Nucleus accumbens (tissue), 56 donors: ENCODE data around the gene DHRS4.

Source experiments
- DNase-seq, 56 donors: peaks; one replicate each; lab custom pipeline; 2025; lab: John Stamatoyannopoulos, UW

The DHRS4 gene

GRCh38 chr14:23953464-23954278 lies at the start of gene DHRS4:
DHRS4 (plus strand) TSS chr14:23953770; CDS start chr14:23953789, 19 bp downstream.
- peak in 54 of 56 donors; percentile 56 to 92 (median 81) for DNase-seq

GRCh38 chr14:23910101-23910875 lies 43.3 kb upstream of the DHRS4 start:
- DNase-seq, result peak in 8 of 56 donors; percentile 1 to 35 (median 8)

- no peak for DNase-seq
These were observed 42.7 kb upstream of the DHRS4 start for GRCh38 chr14:23910876-23911210.

- DNase-seq, result no peak
These were observed 38.0 kb upstream of the DHRS4 start for GRCh38 chr14:23915559-23915958.

GRCh38 chr14:23916004-23916403 lies 37.6 kb upstream of the DHRS4 start:
- no peak for DNase-seq

GRCh38 chr14:23916446-23916845 lies 37.1 kb upstream of the DHRS4 start:
- DNase-seq, result no peak

- no peak for DNase-seq
These were observed 31.0 kb upstream of the DHRS4 start for GRCh38 chr14:23922545-23922944.

- DNase-seq, result no peak
These were observed 28.0 kb upstream of the DHRS4 start for GRCh38 chr14:23925523-23926075.

- DNase-seq, result no peak
These were observed 27.0 kb upstream of the DHRS4 start for GRCh38 chr14:23926543-23926942.

- peak in 1 of 56 donors; percentile 7 for DNase-seq
These were observed 24.4 kb upstream of the DHRS4 start for GRCh38 chr14:23929136-23929535.

GRCh38 chr14:23929822-23930294 lies 23.7 kb upstream of the DHRS4 start:
- peak in 49 of 56 donors; percentile 9 to 93 (median 58) for DNase-seq

- peak in 2 of 56 donors; percentile 3 to 13 for DNase-seq
These were observed 22.8 kb upstream of the DHRS4 start for GRCh38 chr14:23930742-23931141.

- DNase-seq, result no peak
These were observed 21.8 kb upstream of the DHRS4 start for GRCh38 chr14:23931721-23932289.

- no peak for DNase-seq
These were observed 20.9 kb upstream of the DHRS4 start for GRCh38 chr14:23932639-23933038.

- no peak for DNase-seq
These were observed 20.3 kb upstream of the DHRS4 start for GRCh38 chr14:23933108-23933741.

- no peak for DNase-seq
These were observed 19.8 kb upstream of the DHRS4 start for GRCh38 chr14:23933742-23934128.

- DNase-seq, result no peak
These were observed 18.4 kb upstream of the DHRS4 start for GRCh38 chr14:23935158-23935557.

- no peak for DNase-seq
These were observed 17.3 kb upstream of the DHRS4 start for GRCh38 chr14:23936084-23936829.

GRCh38 chr14:23937203-23937602 lies 16.4 kb upstream of the DHRS4 start:
- no peak for DNase-seq

- DNase-seq, result no peak
These were observed 14.7 kb upstream of the DHRS4 start for GRCh38 chr14:23938823-23939222.
